ENCODE data around the gene EML6. TPM values are rescaled to one million over a fixed set of nuclear protein-coding genes. Genes with fewer than 3 reads are reported as not detected.

EML6 gene
- total and polyA plus RNA-seq, 2 of the 13 experiments (the other 11 are each of a cell fraction or from before 2014, with no cell fraction given) = 17.2 to 32.4 TPM

GRCh38 chr2:55009277-55010060 is 286.0 kb downstream of the EML6 start:
- Histone ChIP-seq H3K79me2 (ENCODE audit: insufficient read depth, low read length) (peaks cover 99% of the 10 kb centered on the region), H3K27ac (ENCODE audit: extremely low read length, insufficient read depth, low read length) (no peak overlapping the region), H3K4me1 (ENCODE audit: insufficient read depth, low read length) (peaks cover 51% of the 10 kb centered on the region), H3K9me3 (ENCODE audit: low read length) (no peaks in the 10 kb centered on the region), H3K9ac (ENCODE audit: insufficient read depth, low read depth, low read length) (no peak overlapping the region), H2AFZ (ENCODE audit: low read length) (no peak overlapping the region), H3K36me3 (replicated peaks in 1 of 2; ENCODE audit: control insufficient read depth in 1 of 2, insufficient read depth in 2 of 2, low read length in 2 of 2) (no peaks in the 10 kb centered on the region; a peak in 1 of 5 replicates), H3K4me3 (replicated peaks in 1 of 3; ENCODE audit: insufficient read depth in 1 of 3, low read depth in 2 of 3, low read length in 3 of 3) (no peak overlapping the region), H3K4me2 (ENCODE audit: low read depth, low read length) (no peak overlapping the region), H4K20me1 (ENCODE audit: insufficient read depth, low read length) (peaks cover 5% of the 10 kb centered on the region), H3K27me3 (ENCODE audit: control insufficient read depth in 1 of 2, insufficient read depth in 2 of 2, low read length in 2 of 2) (no peaks in the 10 kb centered on the region)
- CTCF ChIA-PET (ENCODE audit: low intra/inter-chr PET ratio, low total read pairs) = no interaction called here
- 91% methylated on average over 7 of the region's 7 CpGs for WGBS (ENCODE audit: low lambda C conversion rate)
- intact Hi-C loops (cut with micrococcal nuclease; ENCODE audit: unreplicated experiment) = loop anchor here (10.0 kb wide), 2 partner anchors 425 to 505 kb away; partner anchors contain the start of gene CFAP36
- POLR2A ChIA-PET = no interaction called here
- no TSS peak for BruUV-seq (replicated peaks)
- ATAC-seq (no peak), DNase-seq (ENCODE audit: low spot score) (no peak), FAIRE-seq (no peak)
- in situ Hi-C loops (cut with HindIII; ENCODE audit: extremely low pct_ligation_motif_present, low pct_unique_long_range_greater_than_20kb) = no loop called here
- no peak for TF ChIP-seq ZNF20 (CRISPR knock-in tag; IDR thresholded peaks at IDR 0.05)
- no peak for TF ChIP-seq TFDP2 (CRISPR knock-in tag; IDR thresholded peaks at IDR 0.05)
- no peak for TF ChIP-seq TEAD3 (CRISPR knock-in tag; optimal IDR thresholded peaks at IDR 0.05; ENCODE audit: borderline replicate concordance)
- TF ChIP-seq KLF6 (CRISPR knock-in tag; IDR thresholded peaks at IDR 0.05) = no peak
- no peak for TF ChIP-seq PATZ1 (CRISPR knock-in tag; IDR thresholded peaks at IDR 0.05)
- TF ChIP-seq ZNF382 (CRISPR knock-in tag; IDR thresholded peaks at IDR 0.05; ENCODE audit: borderline replicate concordance) = no peak
- TF ChIP-seq ARNTL (CRISPR knock-in tag; IDR thresholded peaks at IDR 0.05) = no peak
- TF ChIP-seq KDM2A (CRISPR knock-in tag; IDR thresholded peaks at IDR 0.05; ENCODE audit: borderline replicate concordance, low read depth) = no peak
